ENCODE measurements around the gene DHX35.

The DHX35 gene

DNA sequence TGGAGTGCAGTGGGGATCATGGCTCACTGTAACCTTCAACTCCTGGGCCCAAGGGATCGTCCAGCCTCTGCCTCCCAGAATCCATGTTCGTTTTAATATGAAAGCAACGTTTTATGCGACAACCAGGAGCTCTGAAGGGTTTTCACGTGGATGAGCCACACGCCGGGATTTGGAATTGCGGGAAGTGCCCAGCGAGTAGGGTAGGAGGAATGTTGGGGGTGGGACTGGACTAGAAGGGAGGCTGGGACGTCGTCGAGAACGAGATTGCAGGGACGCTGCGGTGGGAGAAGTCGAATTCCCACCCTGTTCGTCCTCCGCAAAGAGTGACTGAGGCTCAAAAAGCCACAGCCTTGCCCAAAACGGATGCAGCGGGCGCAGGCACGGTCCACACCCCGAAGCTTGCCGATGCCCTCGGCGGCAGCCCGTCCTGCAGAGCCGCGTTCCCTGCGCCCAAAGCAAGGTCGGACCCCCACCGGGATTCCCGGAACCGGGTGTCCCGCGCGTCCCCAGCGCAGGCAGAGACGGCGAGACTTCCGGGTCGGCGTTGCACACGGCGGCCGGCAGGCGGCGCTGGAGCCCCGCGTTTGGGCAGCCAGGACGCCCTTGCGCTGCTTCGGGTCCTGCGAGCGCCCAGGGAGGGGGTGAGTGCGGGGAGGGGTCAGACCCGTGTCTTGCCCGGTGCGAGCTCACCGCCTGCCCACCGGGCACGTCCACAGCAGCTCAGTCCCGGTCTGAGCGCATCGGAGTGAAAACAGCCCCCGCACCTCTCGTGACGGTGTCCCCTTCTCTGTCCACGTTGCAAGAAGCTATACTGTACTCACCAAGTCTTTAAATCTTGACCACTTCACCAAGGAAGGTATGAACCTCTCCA, 87.8 kb downstream of the DHX35 start:
- in situ Hi-C loops (cut with MboI; ENCODE audit: low sequenced_read_pairs), result loop anchor here (25.0 kb wide), 1 partner anchor 413 kb away; no protein-coding TSS in a partner anchor

DNA sequence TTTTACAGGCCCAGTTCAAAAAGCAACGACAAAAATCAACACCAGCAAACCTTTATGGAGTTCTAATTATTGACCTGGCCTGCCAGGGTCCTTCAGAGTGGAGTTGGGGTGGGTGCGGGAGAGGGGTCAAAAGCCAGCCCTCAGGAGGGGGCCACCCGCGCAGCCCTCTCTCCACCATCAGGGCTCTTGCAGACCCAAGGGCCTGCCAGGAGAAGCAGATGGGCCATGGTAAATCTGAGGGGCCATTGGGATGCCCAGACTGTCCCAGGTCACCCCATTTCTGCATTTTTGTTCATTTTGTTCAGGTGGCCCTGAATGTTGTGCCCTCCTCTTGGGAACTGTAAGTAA, 88.4 kb downstream of the DHX35 start:
- in situ Hi-C loops (cut with MboI; ENCODE audit: low sequenced_read_pairs), result no loop called here

DNA sequence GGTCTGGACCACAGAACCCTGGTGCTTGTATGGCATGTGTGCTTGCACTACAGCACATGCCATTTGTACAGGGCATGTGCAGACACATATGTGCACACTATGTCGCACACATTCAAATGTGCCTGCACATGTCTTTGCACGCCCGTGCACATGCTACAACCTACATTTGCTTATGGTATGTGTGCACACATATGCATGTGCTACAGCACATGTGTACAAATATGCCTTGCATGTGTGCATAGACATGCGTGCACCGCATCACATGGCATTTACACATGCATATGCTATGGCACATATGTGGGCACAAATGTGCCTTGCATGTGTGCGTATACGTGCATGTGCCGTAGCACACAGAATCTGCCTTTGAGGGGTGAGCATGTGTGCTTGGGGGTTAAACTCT, 90.5 kb downstream of the DHX35 start:
- in situ Hi-C loops (cut with MboI; ENCODE audit: low sequenced_read_pairs), result no loop called here

DNA sequence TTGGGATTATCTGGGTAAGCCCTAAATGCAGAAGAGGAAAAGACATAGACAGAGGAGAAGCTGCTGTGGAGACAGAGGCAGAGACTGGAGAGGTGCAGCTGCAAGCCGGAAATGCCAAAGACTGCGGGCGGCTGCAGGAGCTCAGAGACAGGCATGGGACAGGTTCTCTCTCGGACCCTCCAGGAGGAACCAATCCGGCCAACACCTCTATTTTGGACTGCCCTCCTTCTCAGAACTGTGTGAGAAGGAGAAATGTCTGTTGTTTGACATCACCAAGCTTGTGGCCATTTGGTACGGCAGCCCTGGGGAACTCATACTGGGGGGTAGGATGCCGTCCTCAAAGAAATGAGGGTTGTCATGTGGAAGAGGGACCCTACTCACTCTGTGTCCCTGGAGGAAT, 95.0 kb downstream of the DHX35 start:
- in situ Hi-C loops (cut with MboI; ENCODE audit: low sequenced_read_pairs), result no loop called here

DNA sequence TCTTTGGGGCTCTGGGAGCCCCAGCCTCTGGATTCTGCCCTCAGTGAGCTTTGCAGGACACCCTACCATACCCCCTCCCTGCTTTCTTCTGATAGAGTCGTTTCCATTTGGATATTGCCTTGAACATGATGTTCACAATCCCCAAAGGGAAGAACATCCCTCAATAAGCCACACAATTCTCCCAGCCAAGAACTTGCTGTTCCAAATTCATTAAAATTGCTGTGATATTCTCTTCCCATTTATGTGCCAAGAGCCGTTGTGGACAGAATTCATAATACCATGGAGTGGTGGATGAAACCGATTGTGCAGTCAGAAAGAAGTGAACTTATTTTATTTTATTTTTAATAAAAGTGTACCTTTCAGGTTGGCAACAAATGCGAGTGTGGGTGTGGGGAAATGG, 95.8 kb downstream of the DHX35 start:
- in situ Hi-C loops (cut with MboI; ENCODE audit: low sequenced_read_pairs), result no loop called here

DNA sequence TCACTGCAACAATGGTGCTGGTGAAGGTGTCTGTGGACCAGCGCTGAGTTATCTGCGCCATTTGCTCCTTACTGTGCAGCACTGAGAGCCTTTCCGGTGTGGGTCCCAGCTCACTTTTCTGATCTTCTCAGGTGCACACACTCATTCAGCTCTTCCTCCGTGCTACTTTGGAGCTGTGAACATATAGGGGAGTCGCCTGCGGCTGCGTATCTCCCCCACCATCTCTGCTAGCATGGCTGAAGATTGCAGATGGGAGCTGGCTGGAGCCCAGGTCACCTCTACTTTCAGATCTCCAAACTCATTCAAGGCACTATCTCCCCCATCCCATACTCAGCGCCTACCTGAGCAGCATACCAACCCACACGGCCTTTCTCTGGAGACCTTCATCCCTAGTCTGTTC, 96.9 kb downstream of the DHX35 start:
- in situ Hi-C loops (cut with MboI; ENCODE audit: low sequenced_read_pairs), result no loop called here

DNA sequence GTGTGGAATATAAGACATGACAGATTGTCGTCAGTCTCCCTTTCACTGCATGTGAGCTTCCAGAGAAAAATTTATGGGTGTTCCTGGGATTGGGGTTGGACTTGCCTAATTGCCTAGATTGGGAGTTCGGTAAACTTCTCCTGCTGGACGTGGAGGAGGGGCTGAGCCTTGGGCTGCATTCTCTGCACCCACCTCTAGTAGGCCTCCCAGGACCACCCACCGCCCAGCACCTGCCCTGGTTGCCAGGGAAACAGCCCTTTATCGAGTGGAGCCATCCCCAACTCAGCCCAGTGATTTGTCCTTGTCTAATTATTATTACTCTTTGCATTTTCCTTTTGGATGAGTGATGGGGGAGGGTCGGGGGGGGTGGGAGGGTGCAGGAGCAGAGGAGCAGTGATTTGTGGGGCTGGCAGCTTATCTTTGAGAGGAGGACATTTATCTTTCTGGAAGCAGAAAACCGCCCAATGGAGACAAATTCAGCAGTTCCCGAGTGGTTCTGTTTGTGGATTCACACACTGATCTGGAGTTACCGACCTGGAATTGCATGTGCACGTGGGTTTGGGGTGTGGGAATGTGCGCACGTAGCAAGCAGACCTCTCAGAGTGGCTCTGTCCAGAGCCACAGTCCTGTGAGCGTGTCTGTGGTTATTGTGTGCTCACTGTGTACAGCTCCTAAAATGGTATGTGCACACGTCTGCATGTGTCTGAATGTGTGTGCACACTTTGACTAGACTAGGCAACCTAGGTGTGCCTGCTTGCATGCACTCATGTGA, 104.5 kb downstream of the DHX35 start:
- in situ Hi-C loops (cut with MboI; ENCODE audit: low sequenced_read_pairs), result no loop called here

DNA sequence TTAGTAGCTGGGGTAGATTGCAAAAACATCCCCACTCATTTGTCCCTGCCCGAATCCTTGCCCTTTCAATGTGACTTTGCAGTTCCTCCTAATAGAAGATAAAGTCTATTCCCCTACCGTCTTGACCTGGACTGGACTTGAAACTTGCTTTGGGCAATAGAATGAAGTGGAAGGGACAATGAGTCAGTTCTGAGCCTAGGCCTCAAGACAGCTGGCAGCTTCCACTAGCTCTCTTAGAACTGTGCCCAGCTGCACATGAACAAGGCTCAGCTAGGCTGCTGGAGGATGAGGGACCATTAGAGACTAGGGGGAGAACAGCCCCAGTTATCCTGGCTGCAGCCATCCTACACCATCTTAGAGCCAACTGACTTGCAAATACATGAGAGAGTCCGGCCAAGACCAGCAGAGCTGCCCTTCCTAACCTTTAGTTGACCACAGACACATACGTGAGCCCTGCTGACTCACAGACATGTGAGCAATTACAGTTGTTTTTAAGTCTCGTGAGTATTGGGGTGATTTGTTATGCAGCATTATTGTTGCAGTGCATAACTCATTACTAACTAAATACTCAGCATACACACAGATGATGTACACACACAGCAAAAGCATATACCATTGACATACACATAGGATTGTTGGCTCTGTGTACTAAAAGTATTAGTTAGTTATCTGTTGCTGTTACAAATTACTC, 105.5 kb downstream of the DHX35 start:
- in situ Hi-C loops (cut with MboI; ENCODE audit: low sequenced_read_pairs), result no loop called here

DNA sequence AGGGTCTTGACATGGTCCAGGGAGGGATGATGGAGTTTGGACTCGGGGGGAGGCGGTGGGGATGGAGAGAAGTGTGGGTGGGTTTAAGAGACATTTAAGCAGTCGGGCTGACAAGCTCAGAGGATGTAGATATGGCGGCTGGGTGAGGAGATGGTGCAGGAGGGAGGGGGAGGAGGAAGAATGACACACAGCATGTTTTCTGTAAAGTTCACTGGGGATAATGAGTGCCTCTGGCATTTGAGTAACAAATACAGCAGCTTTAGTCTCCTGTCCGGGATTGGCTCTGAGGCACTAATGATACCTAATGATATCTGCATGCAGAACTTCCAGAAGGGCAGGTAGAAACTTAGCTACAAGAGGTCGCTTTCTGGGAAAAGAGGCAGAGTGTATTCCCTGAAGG, 107.8 kb downstream of the DHX35 start:
- in situ Hi-C loops (cut with MboI; ENCODE audit: low sequenced_read_pairs), result no loop called here

DNA sequence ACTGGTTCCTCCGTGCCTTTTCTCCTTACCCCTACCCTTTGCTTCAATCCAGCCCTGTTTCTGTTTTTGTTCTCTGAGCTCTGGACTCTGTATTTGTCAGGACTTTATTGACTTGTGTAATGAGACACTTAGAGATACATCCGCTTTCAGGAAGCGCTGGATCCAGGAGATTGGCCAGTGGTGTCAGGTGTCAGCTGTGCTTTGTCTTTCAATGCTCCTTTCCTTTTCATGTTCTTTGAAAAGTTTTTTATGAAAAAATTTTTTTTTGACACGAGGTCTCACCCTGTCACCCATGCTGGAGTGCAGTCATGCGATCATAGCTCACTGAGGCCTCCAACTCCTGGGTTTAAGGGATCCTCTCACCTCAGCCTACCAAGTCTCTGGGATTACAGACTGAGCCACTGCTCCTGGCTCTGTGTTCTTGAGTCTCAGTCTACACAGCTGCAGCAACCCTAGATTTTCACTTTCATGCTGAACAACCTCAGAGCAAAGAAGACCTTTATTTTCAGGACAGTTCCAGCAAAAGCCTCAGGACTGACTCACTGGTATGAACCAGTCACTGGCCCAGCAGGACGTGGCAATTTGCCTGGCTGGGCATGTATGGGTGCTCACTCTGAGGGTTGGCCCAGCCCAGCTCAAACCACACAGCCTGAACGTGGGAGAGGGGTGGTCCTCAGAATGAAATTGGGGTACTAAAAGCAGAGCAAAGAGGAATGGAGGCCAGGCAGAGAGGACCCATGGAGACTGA, 108.5 kb downstream of the DHX35 start:
- in situ Hi-C loops (cut with MboI; ENCODE audit: low sequenced_read_pairs), result no loop called here

DNA sequence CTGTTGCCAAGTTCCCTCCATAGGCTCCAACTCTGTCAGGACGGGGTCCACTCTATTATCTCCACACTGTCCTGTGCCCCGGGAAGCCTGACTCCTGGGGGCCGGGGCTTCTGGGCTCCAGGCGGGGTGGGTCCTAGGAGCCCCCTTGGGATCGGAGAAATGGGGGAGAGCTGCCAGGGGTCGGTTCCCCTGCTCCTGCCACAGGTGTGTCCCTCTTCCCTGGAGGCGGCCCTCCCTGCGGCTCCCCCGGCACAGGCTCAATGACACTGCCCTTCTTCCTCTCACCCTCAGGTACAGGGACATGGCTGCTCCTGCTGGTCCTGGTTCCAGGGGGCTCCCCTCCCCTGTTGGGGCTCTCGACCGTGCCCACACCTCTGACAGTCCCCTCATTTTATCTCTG, 110.0 kb downstream of the DHX35 start:
- in situ Hi-C loops (cut with MboI; ENCODE audit: low sequenced_read_pairs), result no loop called here

DNA sequence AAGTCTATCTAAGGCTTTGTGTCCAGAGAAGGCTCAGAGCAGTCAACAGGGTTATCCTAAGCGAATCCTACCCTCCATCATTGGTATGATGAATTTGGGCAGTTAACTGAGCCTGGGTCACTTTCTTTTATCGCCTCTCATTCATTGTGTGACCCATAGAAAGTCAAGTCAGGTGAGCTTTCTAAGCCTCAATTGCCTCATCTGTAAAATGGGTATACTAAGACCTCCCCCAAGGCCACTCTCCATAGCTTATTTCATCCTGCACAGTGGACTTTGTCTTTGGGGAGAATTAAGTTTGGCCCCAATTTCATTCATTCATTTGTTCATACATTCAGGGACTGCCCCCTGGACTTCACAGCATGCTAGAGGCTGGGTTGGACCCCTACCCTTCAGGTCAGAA, 110.5 kb downstream of the DHX35 start:
- in situ Hi-C loops (cut with MboI; ENCODE audit: low sequenced_read_pairs), result no loop called here

DNA sequence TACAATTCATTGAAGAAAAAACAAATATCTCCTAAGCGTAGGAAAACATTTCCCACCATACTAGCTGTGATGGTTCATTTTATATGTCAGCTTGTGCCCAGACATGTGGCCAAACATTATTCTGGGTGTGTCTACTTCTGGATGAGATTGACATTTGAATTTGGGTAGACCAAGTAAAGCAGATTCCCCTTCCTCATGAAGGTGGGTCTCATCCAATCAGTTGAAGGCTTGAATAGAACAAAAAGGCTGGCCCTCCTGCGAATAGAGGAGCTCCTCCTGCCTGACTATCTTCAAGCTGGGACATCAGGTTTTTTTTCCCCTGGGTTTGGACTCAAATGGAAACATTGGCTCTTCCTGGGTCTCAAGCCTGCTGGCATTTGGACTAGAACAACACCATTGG, 113.6 kb downstream of the DHX35 start:
- in situ Hi-C loops (cut with MboI; ENCODE audit: low sequenced_read_pairs), result no loop called here

DNA sequence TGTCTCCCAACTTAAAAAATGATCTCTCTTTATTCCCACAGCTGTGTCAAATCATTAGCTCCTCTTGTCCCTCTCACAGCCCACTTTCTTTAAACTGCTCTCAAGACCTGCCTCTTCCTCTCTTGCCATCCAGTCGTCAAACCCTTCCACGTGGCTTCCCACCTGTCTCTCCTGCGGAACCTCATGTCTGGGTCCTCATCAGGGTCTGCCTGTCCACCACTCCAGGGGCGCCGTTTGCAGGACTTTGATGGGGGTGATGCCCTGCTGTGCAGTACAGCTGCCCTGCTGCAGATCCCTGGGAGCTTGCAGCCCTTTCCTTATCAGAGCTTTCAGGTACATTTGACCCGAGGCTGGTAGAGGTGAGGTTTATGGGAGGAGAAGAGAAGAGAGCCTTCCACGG, 114.8 kb downstream of the DHX35 start:
- in situ Hi-C loops (cut with MboI; ENCODE audit: low sequenced_read_pairs), result no loop called here

DNA sequence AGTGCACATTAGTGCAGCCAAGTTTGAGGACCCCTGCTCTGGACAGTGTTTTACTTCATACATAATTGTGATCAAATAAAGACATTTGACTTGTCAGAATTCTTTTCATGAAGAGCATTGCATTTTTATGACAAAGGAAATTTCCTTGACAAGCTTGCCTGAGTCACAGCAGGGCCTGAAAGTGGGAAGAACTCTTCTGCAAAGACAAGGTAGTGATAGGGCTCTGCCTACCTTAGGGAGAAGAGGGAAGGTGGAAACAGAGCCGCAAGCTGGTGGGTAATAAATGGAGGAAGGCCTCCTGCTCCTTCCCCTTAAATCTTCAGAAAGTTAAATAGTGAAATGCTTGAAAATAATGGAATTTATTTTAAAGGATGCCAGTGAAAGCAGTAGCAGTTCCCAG, 118.2 kb downstream of the DHX35 start:
- in situ Hi-C loops (cut with MboI; ENCODE audit: low sequenced_read_pairs), result no loop called here

DNA sequence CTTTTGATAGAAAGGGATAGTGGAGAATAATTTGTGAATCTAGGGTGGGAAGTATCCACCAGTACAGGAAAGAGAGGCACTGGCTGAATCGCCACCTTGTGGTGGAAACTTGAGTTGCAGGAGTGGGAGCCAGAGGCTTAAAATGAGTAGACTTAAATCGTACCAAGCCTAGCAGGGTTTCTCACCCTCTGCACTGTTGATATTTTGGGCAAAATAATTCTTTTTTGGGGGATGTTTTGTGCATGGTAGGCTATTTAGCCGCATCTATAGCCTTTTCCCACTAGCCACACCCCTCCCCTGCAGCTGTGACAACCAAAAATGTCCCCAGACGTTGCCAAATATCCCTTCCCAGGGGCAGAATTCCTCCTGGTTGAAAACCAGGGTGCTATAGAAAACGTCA, 119.1 kb downstream of the DHX35 start:
- in situ Hi-C loops (cut with MboI; ENCODE audit: low sequenced_read_pairs), result no loop called here

DNA sequence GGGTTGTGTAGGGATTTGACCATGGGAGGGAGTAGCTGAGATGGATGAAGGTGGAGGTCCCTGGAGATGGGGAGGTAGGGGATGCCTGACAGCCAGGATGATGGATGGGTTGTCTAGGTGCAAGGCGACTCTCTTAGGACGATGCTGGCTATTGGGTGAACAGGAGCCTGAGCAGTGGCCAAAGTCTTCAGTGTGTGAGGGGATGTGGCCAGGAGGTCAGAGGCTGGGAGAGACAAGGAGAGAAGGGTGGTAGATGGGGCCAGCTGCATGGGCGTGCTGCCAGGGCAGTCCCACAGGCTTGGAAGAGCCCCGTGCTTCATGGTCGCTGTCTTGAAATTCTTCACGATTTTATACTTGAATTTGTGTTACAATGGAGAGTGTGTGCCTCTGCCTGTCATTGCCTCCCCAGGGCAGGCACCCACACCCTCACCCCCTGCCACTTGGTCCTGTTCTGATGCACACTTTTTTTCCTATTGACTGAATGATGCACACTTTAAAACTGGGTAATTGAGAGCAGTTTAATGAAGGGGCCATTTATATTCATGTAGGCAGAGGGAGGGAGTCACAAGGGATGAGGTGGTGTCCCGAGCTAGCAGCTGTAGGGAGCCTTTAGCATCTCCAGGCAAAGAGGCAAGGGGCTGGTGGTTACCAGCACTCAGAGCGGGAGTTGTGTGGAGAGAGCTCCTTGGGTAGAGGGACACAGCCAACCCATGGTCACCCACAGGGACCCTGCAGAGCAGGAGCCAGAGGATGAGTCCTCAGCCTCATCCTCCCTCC, 120.7 kb downstream of the DHX35 start:
- in situ Hi-C loops (cut with MboI; ENCODE audit: low sequenced_read_pairs), result no loop called here

DNA sequence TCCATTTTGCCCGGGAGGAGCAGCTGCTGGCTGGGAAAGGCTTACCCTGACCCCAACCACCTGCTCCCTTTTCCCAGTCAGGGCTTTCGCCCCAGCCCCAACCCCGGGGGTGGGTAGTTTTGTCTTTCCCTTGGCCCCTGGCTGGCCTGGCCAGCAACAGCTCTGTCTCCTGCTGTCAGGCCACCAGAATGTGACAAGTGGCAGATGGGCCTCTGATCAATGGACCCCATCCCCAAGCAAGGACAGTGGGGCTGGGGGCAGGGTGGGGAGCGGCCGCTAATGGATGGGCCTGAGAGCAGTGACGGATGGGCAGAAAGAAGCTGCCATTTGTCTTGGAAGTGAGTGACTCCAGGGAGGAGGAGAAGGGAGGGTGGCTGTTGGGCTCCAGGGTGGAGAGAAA, 121.6 kb downstream of the DHX35 start:
- in situ Hi-C loops (cut with MboI; ENCODE audit: low sequenced_read_pairs), result no loop called here

DNA sequence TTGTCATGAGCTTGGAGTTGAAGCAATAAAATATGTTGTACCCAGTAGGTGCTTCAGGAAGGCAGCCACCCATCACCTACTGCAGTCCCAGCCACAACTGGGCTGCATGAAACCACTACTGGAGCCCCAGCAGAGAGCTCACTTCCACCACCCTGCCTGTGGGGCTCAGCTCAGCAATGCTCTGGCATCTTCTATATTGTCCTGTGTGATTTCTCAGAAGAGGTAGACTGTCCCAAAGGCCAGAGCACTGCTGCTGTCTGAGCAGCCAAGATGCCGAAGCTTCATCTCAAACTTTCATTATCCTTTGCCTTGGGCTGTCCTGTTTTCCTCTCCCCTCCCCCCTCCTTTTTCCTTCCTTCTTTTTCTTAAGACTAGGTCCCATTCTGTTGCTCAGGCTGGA, 126.9 kb downstream of the DHX35 start:
- in situ Hi-C loops (cut with MboI; ENCODE audit: low sequenced_read_pairs), result no loop called here
